Mammary epithelial cell (primary cell): ENCODE results near the gene ENTHD1.

Source experiments
- CTCF ChIP-seq, 2 donors: IDR thresholded peaks in 1 of 2; conservative IDR thresholded peaks in 1 of 2; 2 replicates each; pipeline ENCODE4 v1.5.1; 2011 to 2012; ENCODE audit warnings: inconsistent platforms in 2 of 2, low read length in 2 of 2, mild to moderate bottlenecking in 2 of 2, control low read depth in 1 of 2, low read depth in 1 of 2; ENCODE audit not compliant: insufficient read depth in 1 of 2; ENCODE audit errors: extremely low read depth in 1 of 2
- EZH2 ChIP-seq: IDR thresholded peaks from 2 replicates; pipeline ENCODE4 v1.6.1; 2012; ENCODE audit warnings: low read length, inconsistent platforms, borderline replicate concordance

DNA sequence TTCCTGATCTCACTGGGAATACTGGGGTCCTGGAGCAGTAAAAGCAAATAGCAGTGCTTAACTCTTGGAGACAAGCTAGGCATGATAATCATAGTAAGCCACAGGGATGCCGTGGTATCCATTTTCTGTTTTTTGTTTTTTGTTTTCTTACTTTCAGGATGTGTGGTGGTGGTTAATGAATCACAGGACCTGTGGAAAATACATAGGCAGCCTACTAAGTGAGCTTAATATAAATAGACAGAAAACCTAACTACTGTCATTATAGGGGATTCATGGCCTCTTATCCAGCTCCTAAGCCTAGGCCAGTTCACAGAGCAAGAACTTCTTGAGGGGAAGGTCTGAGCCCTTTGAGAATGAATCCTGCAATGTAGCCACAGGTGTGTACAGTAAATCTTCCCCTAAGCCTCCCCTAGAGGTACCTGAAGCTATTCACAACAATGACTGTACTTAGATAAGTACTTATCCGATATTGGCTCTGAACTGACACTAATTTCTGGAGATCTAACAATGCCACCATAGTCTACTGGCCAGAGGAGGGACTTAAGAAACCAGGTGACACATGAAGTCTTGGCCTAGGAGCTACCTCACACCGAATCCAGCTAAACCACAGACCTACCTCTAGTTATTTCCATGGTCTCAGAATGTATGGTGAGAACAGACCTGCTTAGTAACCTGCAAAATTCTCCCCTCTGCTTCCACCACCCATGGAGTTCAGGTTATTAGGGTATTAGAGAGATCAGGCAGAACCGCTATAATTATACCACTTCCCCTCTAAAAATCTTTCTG, 83.6 kb downstream of the ENTHD1 start:
- TF ChIP-seq CTCF (conservative IDR thresholded peaks at IDR 0.05 in 1 of 2, IDR thresholded peaks at IDR 0.05 in 1 of 2; ENCODE audit: extremely low read depth in 1 of 2, insufficient read depth in 1 of 2, low read depth in 1 of 2, low read length in 2 of 2): no peak
- no peak for TF ChIP-seq EZH2
